ENCODE results near the gene CLDN25. TPM values are rescaled to one million over a fixed set of nuclear protein-coding genes. Genes with fewer than 3 reads are reported as not detected.

The CLDN25 gene
- total and polyA plus RNA-seq, 2 of the 13 experiments (the other 11 are each of a cell fraction or from before 2014, with no cell fraction given): not detected

DNA sequence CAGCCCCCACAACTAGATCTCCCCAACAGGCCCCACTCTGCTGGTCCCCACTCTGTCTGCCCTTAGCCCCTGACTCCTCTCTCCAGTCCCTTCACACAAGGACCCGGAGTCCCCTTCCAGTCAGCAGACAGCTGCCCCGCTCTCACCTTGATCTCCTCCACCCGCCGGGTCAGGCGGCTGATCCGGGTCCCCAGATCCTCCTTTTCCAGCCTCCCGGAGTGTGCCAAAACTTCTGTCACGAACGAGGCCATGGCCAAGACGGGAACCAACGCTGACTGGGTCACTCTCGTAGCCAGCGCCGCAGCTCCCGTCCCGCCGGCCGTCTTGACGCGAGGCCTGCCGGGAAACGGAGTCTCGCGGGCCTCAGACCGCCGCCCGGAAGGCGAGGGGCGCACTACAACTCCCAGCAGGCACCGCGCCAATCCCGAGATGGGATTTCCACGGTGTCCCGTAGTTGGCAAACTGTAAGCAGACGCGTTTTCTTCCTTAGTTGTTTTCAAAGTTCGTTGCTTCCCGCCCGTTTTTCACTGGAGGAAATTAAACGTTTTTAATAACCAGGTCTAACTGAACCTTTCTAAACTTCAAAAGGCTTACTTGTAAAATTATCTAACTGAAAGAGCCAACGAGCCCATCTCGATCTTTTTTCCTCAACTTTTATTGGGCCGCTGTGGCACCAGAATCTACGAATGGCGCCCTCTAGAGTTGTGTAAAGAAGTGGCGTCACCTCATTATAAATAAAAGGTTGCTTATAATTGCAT is 6.0 kb upstream of the CLDN25 start, which contains the start of gene ZW10 (continued):
- 0 out of 2 replicates have a peak, but pooled peaks have one; percentile 59 for TF ChIP-seq ZNF563 (CRISPR knock-in tag; IDR thresholded peaks at IDR 0.05)
- TF ChIP-seq PHF20 (CRISPR knock-in tag; IDR thresholded peaks at IDR 0.05): peak; percentile 79
- TF ChIP-seq, protein P1, sequence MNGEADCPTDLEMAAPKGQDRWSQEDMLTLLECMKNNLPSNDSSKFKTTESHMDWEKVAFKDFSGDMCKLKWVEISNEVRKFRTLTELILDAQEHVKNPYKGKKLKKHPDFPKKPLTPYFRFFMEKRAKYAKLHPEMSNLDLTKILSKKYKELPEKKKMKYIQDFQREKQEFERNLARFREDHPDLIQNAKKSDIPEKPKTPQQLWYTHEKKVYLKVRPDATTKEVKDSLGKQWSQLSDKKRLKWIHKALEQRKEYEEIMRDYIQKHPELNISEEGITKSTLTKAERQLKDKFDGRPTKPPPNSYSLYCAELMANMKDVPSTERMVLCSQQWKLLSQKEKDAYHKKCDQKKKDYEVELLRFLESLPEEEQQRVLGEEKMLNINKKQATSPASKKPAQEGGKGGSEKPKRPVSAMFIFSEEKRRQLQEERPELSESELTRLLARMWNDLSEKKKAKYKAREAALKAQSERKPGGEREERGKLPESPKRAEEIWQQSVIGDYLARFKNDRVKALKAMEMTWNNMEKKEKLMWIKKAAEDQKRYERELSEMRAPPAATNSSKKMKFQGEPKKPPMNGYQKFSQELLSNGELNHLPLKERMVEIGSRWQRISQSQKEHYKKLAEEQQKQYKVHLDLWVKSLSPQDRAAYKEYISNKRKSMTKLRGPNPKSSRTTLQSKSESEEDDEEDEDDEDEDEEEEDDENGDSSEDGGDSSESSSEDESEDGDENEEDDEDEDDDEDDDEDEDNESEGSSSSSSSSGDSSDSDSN (CRISPR knock-in tag; IDR thresholded peaks at IDR 0.05): peak; percentile 65
- TF ChIP-seq, protein P2, sequence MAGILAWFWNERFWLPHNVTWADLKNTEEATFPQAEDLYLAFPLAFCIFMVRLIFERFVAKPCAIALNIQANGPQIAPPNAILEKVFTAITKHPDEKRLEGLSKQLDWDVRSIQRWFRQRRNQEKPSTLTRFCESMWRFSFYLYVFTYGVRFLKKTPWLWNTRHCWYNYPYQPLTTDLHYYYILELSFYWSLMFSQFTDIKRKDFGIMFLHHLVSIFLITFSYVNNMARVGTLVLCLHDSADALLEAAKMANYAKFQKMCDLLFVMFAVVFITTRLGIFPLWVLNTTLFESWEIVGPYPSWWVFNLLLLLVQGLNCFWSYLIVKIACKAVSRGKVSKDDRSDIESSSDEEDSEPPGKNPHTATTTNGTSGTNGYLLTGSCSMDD (CRISPR knock-in tag; IDR thresholded peaks at IDR 0.05): no peak
- no peak for TF ChIP-seq MLLT10 (CRISPR knock-in tag; IDR thresholded peaks at IDR 0.05)
- TF ChIP-seq, protein P3, sequence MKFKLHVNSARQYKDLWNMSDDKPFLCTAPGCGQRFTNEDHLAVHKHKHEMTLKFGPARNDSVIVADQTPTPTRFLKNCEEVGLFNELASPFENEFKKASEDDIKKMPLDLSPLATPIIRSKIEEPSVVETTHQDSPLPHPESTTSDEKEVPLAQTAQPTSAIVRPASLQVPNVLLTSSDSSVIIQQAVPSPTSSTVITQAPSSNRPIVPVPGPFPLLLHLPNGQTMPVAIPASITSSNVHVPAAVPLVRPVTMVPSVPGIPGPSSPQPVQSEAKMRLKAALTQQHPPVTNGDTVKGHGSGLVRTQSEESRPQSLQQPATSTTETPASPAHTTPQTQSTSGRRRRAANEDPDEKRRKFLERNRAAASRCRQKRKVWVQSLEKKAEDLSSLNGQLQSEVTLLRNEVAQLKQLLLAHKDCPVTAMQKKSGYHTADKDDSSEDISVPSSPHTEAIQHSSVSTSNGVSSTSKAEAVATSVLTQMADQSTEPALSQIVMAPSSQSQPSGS (CRISPR knock-in tag; IDR thresholded peaks at IDR 0.05): peak; percentile 63; the same call in 1 of the 2 replicates
- TF ChIP-seq, protein P4, sequence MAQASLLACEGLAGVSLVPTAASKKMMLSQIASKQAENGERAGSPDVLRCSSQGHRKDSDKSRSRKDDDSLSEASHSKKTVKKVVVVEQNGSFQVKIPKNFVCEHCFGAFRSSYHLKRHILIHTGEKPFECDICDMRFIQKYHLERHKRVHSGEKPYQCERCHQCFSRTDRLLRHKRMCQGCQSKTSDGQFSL (CRISPR knock-in tag; IDR thresholded peaks at IDR 0.05): no peak
- TF ChIP-seq, protein P5, sequence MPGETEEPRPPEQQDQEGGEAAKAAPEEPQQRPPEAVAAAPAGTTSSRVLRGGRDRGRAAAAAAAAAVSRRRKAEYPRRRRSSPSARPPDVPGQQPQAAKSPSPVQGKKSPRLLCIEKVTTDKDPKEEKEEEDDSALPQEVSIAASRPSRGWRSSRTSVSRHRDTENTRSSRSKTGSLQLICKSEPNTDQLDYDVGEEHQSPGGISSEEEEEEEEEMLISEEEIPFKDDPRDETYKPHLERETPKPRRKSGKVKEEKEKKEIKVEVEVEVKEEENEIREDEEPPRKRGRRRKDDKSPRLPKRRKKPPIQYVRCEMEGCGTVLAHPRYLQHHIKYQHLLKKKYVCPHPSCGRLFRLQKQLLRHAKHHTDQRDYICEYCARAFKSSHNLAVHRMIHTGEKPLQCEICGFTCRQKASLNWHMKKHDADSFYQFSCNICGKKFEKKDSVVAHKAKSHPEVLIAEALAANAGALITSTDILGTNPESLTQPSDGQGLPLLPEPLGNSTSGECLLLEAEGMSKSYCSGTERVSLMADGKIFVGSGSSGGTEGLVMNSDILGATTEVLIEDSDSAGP (CRISPR knock-in tag; IDR thresholded peaks at IDR 0.05; ENCODE audit: borderline replicate concordance): peak; percentile 67; the same call in 1 of the 2 replicates
- no peak for TF ChIP-seq ZMYM2 (CRISPR knock-in tag; IDR thresholded peaks at IDR 0.05)
- TF ChIP-seq, protein P6, sequence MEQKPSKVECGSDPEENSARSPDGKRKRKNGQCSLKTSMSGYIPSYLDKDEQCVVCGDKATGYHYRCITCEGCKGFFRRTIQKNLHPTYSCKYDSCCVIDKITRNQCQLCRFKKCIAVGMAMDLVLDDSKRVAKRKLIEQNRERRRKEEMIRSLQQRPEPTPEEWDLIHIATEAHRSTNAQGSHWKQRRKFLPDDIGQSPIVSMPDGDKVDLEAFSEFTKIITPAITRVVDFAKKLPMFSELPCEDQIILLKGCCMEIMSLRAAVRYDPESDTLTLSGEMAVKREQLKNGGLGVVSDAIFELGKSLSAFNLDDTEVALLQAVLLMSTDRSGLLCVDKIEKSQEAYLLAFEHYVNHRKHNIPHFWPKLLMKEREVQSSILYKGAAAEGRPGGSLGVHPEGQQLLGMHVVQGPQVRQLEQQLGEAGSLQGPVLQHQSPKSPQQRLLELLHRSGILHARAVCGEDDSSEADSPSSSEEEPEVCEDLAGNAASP (CRISPR knock-in tag; IDR thresholded peaks at IDR 0.05; ENCODE audit: borderline replicate concordance): peak; percentile 45; the same call in 1 of the 2 replicates
- no peak for TF ChIP-seq SNAI1 (CRISPR knock-in tag; IDR thresholded peaks at IDR 0.05; ENCODE audit: borderline replicate concordance)
- TF ChIP-seq BRCA1 (CRISPR knock-in tag; IDR thresholded peaks at IDR 0.05): peak; percentile 85
- TF ChIP-seq, protein P7, sequence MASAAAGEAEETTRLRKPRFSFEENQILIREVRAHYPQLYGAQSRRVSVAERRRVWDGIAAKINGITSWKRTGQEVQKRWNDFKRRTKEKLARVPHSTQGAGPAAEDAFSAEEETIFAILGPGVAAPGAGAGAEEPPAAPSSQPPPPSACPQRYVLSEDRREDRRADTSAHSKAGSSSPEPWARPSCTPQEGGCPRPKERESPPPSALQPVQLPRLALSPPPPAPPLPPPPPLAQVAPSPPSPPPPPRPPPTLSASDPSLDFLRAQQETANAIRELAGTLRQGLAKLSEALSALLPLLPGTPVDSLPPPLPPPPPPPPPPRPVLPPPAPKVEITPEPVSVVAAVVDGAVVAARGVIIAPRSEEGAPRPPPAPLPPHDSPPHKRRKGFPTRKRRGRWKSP (CRISPR knock-in tag; IDR thresholded peaks at IDR 0.05): no peak
- TF ChIP-seq PTBP1 (IDR thresholded peaks at IDR 0.05; ENCODE audit: low read depth, low read length, poor library complexity, severe bottlenecking): no peak
- peak; percentile 71; the same call in 1 of the 2 replicates for TF ChIP-seq ZNF124 (CRISPR knock-in tag; IDR thresholded peaks at IDR 0.05)
- no peak for TF ChIP-seq ZNF879 (CRISPR knock-in tag; IDR thresholded peaks at IDR 0.05)
- TF ChIP-seq NFATC3 (CRISPR knock-in tag; IDR thresholded peaks at IDR 0.05): no peak
- TF ChIP-seq HNRNPH1 (optimal IDR thresholded peaks at IDR 0.05; ENCODE audit: low read depth, low read length): no peak
- no peak for TF ChIP-seq ZNF75D (CRISPR knock-in tag; IDR thresholded peaks at IDR 0.05; ENCODE audit: borderline replicate concordance)
- TF ChIP-seq MIER3 (CRISPR knock-in tag; IDR thresholded peaks at IDR 0.05; ENCODE audit: borderline replicate concordance): no peak
